Bronchial epithelial cell (primary cell): ENCODE results near the gene RGL3. TPM values are rescaled to one million over a fixed set of nuclear protein-coding genes. Genes with fewer than 3 reads are reported as not detected.
A peak's percentile ranks its signal among the peaks of the same experiment; 100 is the strongest.

Source experiments
- DNase-seq: peaks from one replicate; pipeline ENCODE4 v3.0.0-alpha.2; 2010; ENCODE audit warnings: low read depth
- FAIRE-seq: peaks from 2 replicates; lab custom pipeline; 2011; peaks lifted over from hg19 to GRCh38; lab: Jason Lieb, UNC
- H3K27me3 ChIP-seq: 2 replicates; pipeline ENCODE4 v1.5.1; 2011; ENCODE audit warnings: low read length; ENCODE audit not compliant: control insufficient read depth, insufficient read depth
- H3K36me3 ChIP-seq: 2 replicates; pipeline ENCODE4 v1.5.1; 2011; ENCODE audit warnings: low read length; ENCODE audit not compliant: control insufficient read depth, insufficient read depth
- H3K4me3 ChIP-seq: 2 replicates; pipeline ENCODE4 v1.5.1; 2011; ENCODE audit warnings: mild to moderate bottlenecking, low read depth, low read length, control low read depth
- CTCF ChIP-seq: IDR thresholded peaks from 2 replicates; pipeline ENCODE4 v1.5.1; 2011; ENCODE audit warnings: mild to moderate bottlenecking, moderate library complexity, low read length, control low read depth, inconsistent platforms; ENCODE audit not compliant: insufficient read depth, severe bottlenecking
- total RNA-seq: library from RNA; depleted of rRNA; stranded (reverse); fragments of >200 nt; gene quantifications from 2 replicates; pipeline ENCODE4 v1.2.1, GENCODE V29; 2014

The RGL3 gene
- total RNA-seq, 1 donor from 2014 or later = 0.26 TPM

- no peak for DNase-seq
- H3K27me3 ChIP-seq = no peaks in the 10 kb centered on the region
- FAIRE-seq = no peak
- peaks cover 29% of the 10 kb centered on the region for H3K36me3 ChIP-seq
- H3K4me3 ChIP-seq = no peak overlapping the region
- TF ChIP-seq CTCF = peak; percentile 76
Measured at GRCh38 chr19:11446652-11447301, 27.7 kb upstream of the RGL3 start.

- peaks cover 34% of the 10 kb centered on the region for H3K36me3 ChIP-seq
- no peak for FAIRE-seq
- no peaks in the 10 kb centered on the region for H3K27me3 ChIP-seq
Measured at GRCh38 chr19:11446271-11446651, 27.1 kb upstream of the RGL3 start.

GRCh38 chr19:11445141-11445540 lies 26.0 kb upstream of the RGL3 start:
- FAIRE-seq (no peak), DNase-seq (no peak)
- no peaks in the 10 kb centered on the region for H3K27me3 ChIP-seq
- no peak overlapping the region for H3K4me3 ChIP-seq
- H3K36me3 ChIP-seq = peaks cover 39% of the 10 kb centered on the region
- TF ChIP-seq CTCF = no peak

More at GRCh38 chr19:11446271-11446651, 27.1 kb upstream of the RGL3 start:
- no peak for DNase-seq
- TF ChIP-seq CTCF = no peak
- no peak overlapping the region for H3K4me3 ChIP-seq

- DNase-seq = peak; percentile 66
- FAIRE-seq = no peak
- no peak overlapping the region for H3K4me3 ChIP-seq
- peaks cover 37% of the 10 kb centered on the region for H3K36me3 ChIP-seq
- no peak for TF ChIP-seq CTCF
- H3K27me3 ChIP-seq = no peaks in the 10 kb centered on the region
Measured at GRCh38 chr19:11444059-11444458, 24.9 kb upstream of the RGL3 start.

- FAIRE-seq (no peak), DNase-seq (no peak)
- no peaks in the 10 kb centered on the region for H3K27me3 ChIP-seq
- H3K36me3 ChIP-seq = peaks cover 27% of the 10 kb centered on the region
- no peak overlapping the region for H3K4me3 ChIP-seq
- no peak for TF ChIP-seq CTCF
Measured at GRCh38 chr19:11437955-11438354, 18.8 kb upstream of the RGL3 start.

- peak; percentile 13 for DNase-seq
- no peak for TF ChIP-seq CTCF
- FAIRE-seq = no peak
- Histone ChIP-seq H3K27me3 (no peaks in the 10 kb centered on the region), H3K4me3 (peak overlapping the region; percentile 90), H3K36me3 (peaks cover 16% of the 10 kb centered on the region)
Measured at GRCh38 chr19:11435833-11436313, 16.8 kb upstream of the RGL3 start.
